CD4-positive, alpha-beta T cell treated with Interleukin-2 at 100 ng/mL for 4 hours (primary cell): ENCODE data around the gene DMPK.

Source experiments
- DNase-seq: peaks from one replicate; pipeline ENCODE4 v3.0.0-alpha.2; 2020; ENCODE audit warnings: low spot score

Gene DMPK

GRCh38 chr19:45785097-45785496 lies 2.8 kb upstream of the DMPK start:
- no peak for DNase-seq

DNA sequence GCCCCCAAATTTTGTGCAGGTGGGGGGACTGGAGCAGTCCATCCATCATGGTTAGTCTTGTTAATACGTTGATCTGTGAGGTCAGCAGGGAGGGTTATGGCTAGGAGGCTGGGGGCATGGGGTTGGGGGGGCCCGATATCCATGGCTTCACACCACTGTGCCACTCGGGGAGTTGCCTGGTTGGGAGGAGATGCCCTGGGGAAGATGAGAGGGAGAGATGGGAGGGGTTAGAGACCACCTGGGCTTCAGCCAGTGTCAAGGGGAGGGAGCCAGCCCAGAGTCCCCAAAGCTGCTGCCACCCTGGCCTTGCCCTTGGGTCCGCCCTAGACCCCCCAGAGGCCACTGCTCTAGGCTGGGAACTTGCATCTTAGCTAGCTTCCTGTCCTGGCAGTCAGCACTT lies 1.8 kb upstream of the DMPK start:
- DNase-seq, result no peak

GRCh38 chr19:45782820-45783785 lies 813 bp upstream of the DMPK start:
- DNase-seq, result no peak

GRCh38 chr19:45781214-45782161 lies 802 bp downstream of the DMPK start:
- DNase-seq, result no peak

- DNase-seq, result no peak
Observed at GRCh38 chr19:45780448-45781213, 1.7 kb downstream of the DMPK start.

DNA sequence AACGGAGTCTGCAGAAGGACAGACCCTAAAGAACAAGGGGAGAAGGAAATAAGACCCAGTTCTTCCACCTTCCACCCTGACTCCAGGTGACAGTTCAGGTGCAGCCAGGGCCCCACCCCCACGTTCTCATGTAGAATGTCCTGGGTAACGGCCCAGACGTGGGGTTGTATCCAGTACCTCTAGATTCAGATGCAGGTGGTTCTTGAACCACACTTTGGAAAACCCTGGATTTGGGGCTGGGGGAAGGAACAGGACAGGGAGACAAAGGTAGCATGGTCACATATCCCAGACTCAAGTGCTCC lies 2.2 kb downstream of the DMPK start:
- no peak for DNase-seq

DNA sequence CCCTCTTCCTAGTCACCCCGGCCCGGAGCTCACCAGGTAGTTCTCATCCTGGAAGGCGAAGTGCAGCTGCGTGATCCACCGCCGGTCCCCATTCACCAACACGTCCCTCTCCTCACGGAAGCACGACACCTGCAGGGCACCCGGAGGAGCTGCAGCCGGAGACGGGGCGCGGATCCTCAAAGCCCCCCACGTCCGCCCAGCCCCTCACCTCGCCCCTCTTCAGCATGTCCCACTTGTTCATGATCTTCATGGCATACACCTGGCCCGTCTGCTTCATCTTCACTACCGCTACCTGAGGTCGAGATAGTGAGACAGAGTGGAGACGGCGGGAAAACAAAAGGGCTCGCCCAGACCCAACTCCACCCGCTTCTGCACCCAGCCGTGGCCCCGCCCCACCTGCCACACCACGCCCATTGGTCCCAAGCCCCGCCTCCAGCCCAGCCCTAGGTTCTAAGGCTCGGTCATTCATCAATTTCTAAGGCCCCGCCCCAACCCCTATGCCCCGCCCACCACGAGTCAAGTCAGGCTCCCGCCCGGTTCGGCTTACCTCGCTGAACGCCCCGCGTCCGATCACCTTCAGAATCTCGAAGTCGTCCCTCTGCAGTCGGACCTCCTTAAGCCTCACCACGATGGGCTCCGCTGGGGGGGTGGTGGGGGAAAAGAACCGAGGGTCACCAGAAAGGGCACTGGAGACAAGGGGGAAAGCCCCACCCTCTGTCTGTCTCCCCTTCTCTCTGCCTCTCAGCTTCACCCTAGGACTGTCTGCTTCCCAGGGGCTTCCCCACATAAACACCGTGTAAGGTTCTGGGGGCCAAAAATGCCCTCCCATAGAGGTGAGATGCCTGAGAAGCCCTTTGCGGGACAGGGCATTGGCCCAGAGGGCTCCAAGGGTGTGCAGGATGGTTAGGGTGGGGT lies 2.8 kb downstream of the DMPK start:
- peak; percentile 86 for DNase-seq

GRCh38 chr19:45778010-45778661 lies 4.2 kb downstream of the DMPK start:
- no peak for DNase-seq

DNA sequence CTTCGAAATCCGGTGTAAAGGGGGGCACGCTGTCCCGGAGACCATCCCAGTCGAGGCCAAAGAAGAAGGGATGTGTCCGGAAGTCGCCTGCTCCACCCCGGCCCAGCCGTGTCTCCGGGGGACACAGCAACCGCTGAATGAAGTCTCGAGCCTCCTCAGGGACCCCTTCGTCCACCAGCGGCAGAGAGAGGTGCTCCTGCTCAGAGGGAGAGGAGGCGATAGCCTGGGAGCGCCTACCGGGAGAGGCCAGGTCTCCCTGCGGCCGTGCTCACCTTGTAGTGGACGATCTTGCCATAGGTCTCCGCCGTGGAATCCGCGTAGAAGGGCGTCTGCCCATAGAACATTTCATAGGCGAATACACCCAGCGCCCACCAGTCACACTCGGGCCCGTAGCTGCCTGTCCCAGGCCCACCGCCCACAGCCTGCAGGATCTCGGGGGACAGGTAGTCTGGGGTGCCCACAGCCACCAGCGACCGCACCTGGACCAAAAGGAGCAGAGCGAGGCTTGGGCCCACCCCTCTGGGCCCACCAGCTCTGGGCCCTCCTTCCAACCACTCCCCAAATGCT lies 4.8 kb downstream of the DMPK start:
- no peak for DNase-seq

- DNase-seq, result no peak
Observed at GRCh38 chr19:45774765-45775164, 7.5 kb downstream of the DMPK start.

GRCh38 chr19:45773384-45773783 lies 8.9 kb downstream of the DMPK start:
- no peak for DNase-seq

- no peak for DNase-seq
Observed at GRCh38 chr19:45772912-45773311, 9.4 kb downstream of the DMPK start.

DNA sequence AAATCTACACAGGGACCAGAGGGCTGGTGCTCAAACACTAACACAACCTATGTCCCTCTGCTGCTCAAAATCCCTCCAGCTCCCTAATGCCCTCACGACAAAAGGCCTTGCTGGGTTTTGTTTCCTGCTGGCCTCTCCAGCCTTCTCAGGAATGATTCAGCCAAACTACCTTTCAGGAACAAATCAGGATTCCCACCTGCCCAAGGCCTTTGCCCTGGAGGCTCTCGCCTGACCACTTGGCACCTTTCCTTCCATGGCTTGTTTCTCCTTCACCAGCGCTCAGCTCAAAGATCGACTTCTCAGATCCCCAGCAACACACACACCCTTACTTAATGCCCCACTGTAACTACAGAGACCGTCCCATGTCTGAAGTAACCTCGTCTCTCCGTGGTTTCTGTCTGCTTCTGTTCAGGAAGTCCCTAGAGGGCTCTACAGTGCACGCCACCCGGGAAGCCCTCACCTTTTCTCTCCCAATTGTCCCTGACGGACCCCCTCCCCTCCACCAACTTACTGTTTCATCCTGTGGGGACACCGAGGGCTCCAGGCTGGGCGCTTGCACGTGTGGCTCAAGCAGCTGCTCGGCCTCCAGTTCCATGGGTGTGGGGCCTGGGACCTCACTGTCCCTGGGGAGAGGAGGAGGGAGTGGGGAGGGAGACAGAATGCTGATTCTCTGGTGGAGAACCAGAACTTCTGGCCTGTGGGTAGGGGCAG lies 10.0 kb downstream of the DMPK start:
- no peak for DNase-seq

GRCh38 chr19:45771311-45771933 lies 10.9 kb downstream of the DMPK start:
- no peak for DNase-seq

DNA sequence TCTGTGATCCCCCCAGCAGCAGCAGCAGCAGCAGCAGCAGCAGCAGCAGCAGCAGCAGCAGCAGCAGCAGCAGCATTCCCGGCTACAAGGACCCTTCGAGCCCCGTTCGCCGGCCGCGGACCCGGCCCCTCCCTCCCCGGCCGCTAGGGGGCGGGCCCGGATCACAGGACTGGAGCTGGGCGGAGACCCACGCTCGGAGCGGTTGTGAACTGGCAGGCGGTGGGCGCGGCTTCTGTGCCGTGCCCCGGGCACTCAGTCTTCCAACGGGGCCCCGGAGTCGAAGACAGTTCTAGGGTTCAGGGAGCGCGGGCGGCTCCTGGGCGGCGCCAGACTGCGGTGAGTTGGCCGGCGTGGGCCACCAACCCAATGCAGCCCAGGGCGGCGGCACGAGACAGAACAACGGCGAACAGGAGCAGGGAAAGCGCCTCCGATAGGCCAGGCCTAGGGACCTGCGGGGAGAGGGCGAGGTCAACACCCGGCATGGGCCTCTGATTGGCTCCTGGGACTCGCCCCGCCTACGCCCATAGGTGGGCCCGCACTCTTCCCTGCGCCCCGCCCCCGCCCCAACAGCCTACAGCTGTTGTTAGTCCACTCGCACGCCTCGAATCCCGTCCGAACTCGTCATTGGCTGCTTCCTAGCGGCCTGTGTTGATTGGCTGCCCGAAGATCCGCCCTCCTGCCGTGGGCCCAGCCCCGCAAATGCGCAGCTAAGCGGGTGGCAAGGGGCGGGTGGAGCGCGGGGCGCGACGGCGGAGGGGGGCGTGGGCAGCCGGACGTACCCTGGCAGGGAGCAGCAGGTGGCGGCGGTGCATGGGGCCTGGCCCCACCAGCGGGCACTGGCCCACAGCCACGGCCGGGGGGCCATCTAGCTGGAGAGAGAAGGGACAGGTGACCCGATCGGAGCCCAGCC lies 11.8 kb downstream of the DMPK start:
- DNase-seq, result peak; percentile 91

DNA sequence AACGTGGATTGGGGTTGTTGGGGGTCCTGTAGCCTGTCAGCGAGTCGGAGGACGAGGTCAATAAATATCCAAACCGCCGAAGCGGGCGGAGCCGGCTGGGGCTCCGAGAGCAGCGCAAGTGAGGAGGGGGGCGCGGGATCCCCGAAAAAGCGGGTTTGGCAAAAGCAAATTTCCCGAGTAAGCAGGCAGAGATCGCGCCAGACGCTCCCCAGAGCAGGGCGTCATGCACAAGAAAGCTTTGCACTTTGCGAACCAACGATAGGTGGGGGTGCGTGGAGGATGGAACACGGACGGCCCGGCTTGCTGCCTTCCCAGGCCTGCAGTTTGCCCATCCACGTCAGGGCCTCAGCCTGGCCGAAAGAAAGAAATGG lies 12.5 kb downstream of the DMPK start:
- no peak for DNase-seq

GRCh38 chr19:45768984-45769782 lies 13.1 kb downstream of the DMPK start, which contains the start of gene SIX5:
Gene SIX5 (minus strand): TSS chr19:45769252. CDS start chr19:45768844, 408 bp downstream.
- DNase-seq, result peak; percentile 95
